NCI-H128 (cell line): Measurements from ENCODE around the gene CACNA1C.

ENCODE experiments used
- DNase-seq: peaks from one replicate; lab custom pipeline; 2025; ENCODE audit not compliant: unreplicated experiment; lab: John Stamatoyannopoulos, UW

The CACNA1C gene

GRCh38 chr12:2291182-2291832, 238.5 kb downstream of the CACNA1C start:
- DNase-seq: no peak

GRCh38 chr12:2291947-2292346, 239.2 kb downstream of the CACNA1C start:
- no peak for DNase-seq

- no peak for DNase-seq
Measured at GRCh38 chr12:2292560-2292959, 239.8 kb downstream of the CACNA1C start.

GRCh38 chr12:2294651-2295475, 242.1 kb downstream of the CACNA1C start:
- no peak for DNase-seq

- no peak for DNase-seq
Measured at GRCh38 chr12:2295941-2296461, 243.2 kb downstream of the CACNA1C start.

- DNase-seq: no peak
Measured at GRCh38 chr12:2297004-2297403, 244.2 kb downstream of the CACNA1C start.

GRCh38 chr12:2297658-2298057, 244.9 kb downstream of the CACNA1C start:
- DNase-seq: no peak

GRCh38 chr12:2298556-2299200, 245.9 kb downstream of the CACNA1C start:
- DNase-seq: no peak

- no peak for DNase-seq
Measured at GRCh38 chr12:2299206-2299605, 246.4 kb downstream of the CACNA1C start.

- DNase-seq: no peak
Measured at GRCh38 chr12:2300168-2300567, 247.4 kb downstream of the CACNA1C start.

GRCh38 chr12:2300886-2301285, 248.1 kb downstream of the CACNA1C start:
- DNase-seq: no peak

GRCh38 chr12:2301531-2302461, 249.0 kb downstream of the CACNA1C start:
- no peak for DNase-seq

GRCh38 chr12:2302711-2303580, 250.2 kb downstream of the CACNA1C start:
- DNase-seq: no peak

- no peak for DNase-seq
Measured at GRCh38 chr12:2304223-2304622, 251.4 kb downstream of the CACNA1C start.

GRCh38 chr12:2306012-2306411, 253.2 kb downstream of the CACNA1C start:
- peak; percentile 76 for DNase-seq

GRCh38 chr12:2306735-2307134, 253.9 kb downstream of the CACNA1C start:
- no peak for DNase-seq

- DNase-seq: no peak
Measured at GRCh38 chr12:2307550-2307949, 254.8 kb downstream of the CACNA1C start.

GRCh38 chr12:2309647-2310046, 256.9 kb downstream of the CACNA1C start:
- no peak for DNase-seq

GRCh38 chr12:2311020-2311778, 258.4 kb downstream of the CACNA1C start:
- DNase-seq: no peak
